22Rv1 (cell line): ENCODE data around the gene PODXL2.

Source experiments
- H3K27ac ChIP-seq: fragments of 450-650 bp; 2 replicates; pipeline ENCODE4 v1.5.1; 2017
- CTCF ChIP-seq: fragments of 450-650 bp; IDR thresholded peaks from 2 replicates; pipeline ENCODE4 v1.5.1; 2017; ENCODE audit warnings: mild to moderate bottlenecking
- ZFX ChIP-seq: fragments of 450-650 bp; IDR thresholded peaks from 2 replicates; pipeline ENCODE4 v1.6.1; 2017; ENCODE audit warnings: antibody characterized with exemption, borderline replicate concordance

PODXL2 gene

GRCh38 chr3:127673191-127674100 is 44.5 kb downstream of the PODXL2 start:
- TF ChIP-seq ZFX (no peak), CTCF (0 out of 2 replicates have a peak, but pooled peaks have one; percentile 10)
- peak overlapping the region; percentile 73 for H3K27ac ChIP-seq

GRCh38 chr3:127674101-127674721 is 45.2 kb downstream of the PODXL2 start:
- no peak for TF ChIP-seq CTCF
- TF ChIP-seq ZFX: no peak
- no peak overlapping the region for H3K27ac ChIP-seq

GRCh38 chr3:127674790-127675189 is 45.8 kb downstream of the PODXL2 start:
- no peak overlapping the region for H3K27ac ChIP-seq
- no peak for TF ChIP-seq CTCF
- no peak for TF ChIP-seq ZFX

GRCh38 chr3:127675651-127676391 is 46.8 kb downstream of the PODXL2 start:
- H3K27ac ChIP-seq: no peak overlapping the region
- TF ChIP-seq CTCF: no peak
- TF ChIP-seq ZFX: no peak

- TF ChIP-seq ZFX: no peak
- TF ChIP-seq CTCF: no peak
- H3K27ac ChIP-seq: no peak overlapping the region
These were observed 47.5 kb downstream of the PODXL2 start for GRCh38 chr3:127676456-127676855.

GRCh38 chr3:127676921-127677351 is 48.0 kb downstream of the PODXL2 start:
- no peak overlapping the region for H3K27ac ChIP-seq
- TF ChIP-seq ZFX (no peak), CTCF (no peak)
